ENCODE results near the gene SEMA5A.

- TF ChIP-seq POLR2A (IDR thresholded peaks at IDR 0.05; ENCODE audit: low read length) (no peak), GATA1 (IDR thresholded peaks at IDR 0.05; ENCODE audit: low read depth, low read length) (no peak)
Measured at GRCh38 chr5:9295466-9295801, 250.4 kb downstream of the SEMA5A start.

Data from erythroblast (primary cell).